Tibial nerve (tissue), 4 donors: Measurements from ENCODE around the gene SORCS2.

Source experiments
- CTCF ChIP-seq, 5 experiments: fragments of 200-600 bp in 3 of 5; fragments of 450-650 bp in 2 of 5; sonication (generic) in 3 of 5; IDR thresholded peaks; one replicate each; pipeline ENCODE4 v1.5.1; 2016 to 2019; ENCODE audit warnings: antibody characterized with exemption in 5 of 5, mild to moderate bottlenecking in 3 of 5, moderate library complexity in 2 of 5
- EP300 ChIP-seq, 2 donors: sonication (generic); formaldehyde crosslinking; IDR thresholded peaks; one replicate each; pipeline ENCODE4 v1.6.1; 2017; ENCODE audit warnings: antibody characterized with exemption in 2 of 2, mild to moderate bottlenecking in 1 of 2
- POLR2A ChIP-seq, 2 donors: fragments of 450-650 bp; IDR thresholded peaks; one replicate each; pipeline ENCODE4 v1.6.1; 2017; ENCODE audit warnings: antibody characterized with exemption in 2 of 2, mild to moderate bottlenecking in 2 of 2, moderate library complexity in 2 of 2

DNA sequence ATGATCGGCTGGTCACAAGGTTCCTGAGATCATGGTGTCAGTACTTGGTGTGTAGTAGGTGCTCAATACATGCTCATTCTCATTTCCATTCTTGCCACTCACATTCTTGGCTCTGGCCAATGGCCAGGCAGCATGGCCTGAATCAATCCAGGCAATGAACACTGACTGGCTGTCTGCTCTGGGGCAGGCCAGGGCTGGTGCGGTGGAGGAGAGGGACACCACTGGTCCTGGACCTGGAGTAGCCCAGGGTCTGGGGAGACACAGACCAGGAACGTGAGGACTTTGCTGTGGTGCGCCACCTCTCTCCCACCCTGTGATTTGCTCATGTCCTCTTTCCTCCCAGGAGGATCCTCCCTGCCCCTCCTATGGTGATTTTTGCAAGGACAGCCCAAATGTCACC is 122.9 kb downstream of the SORCS2 start:
- TF ChIP-seq CTCF (IDR thresholded peaks at IDR 0.05) (no peak), POLR2A (IDR thresholded peaks at IDR 0.05) (no peak), EP300 (IDR thresholded peaks at IDR 0.05) (no peak)
